Measurements from ENCODE around the gene GNAI2. TPM values are rescaled to one million over a fixed set of nuclear protein-coding genes. Genes with fewer than 3 reads are reported as not detected.
"Not testable (repeated sequence)": the region's sequence is repeated elsewhere in the genome, so short reads cannot be mapped to it uniquely, and the experiment has no call there.

Gene GNAI2
- total RNA-seq, 1 donor from 2014 or later = 118 TPM

- Histone ChIP-seq H3K27me3 (ENCODE audit: low read depth) (peaks cover 14% of the 10 kb centered on the region), H3K4me1 (peaks cover 76% of the 10 kb centered on the region), H3K4me3 (peak overlapping the region; percentile 70), H3K9me3 (replicated peaks) (no peaks in the 10 kb centered on the region), H3K27ac (replicated peaks) (peak overlapping the region; percentile 99), H3K36me3 (no peaks in the 10 kb centered on the region)
- TF ChIP-seq CTCF (IDR thresholded peaks at IDR 0.05; ENCODE audit: borderline replicate concordance) = no peak
- no peak for DNase-seq
- intact Hi-C loops (cut with micrococcal nuclease) = loop anchor here (5.0 to 10.0 kb wide), 2 partner anchors 43 to 75 kb away; partner anchors contain the start of gene GNAT1
Observed at GRCh38 chr3:50269977-50270413, 34.0 kb downstream of the GNAI2 start.

GRCh38 chr3:50270422-50271224 lies 34.6 kb downstream of the GNAI2 start:
- peak overlapping the region; percentile 70 for H3K4me3 ChIP-seq
- intact Hi-C loops (cut with micrococcal nuclease) = loop anchor here (5.0 to 10.0 kb wide), 2 partner anchors 43 to 76 kb away; partner anchors contain the start of gene GNAT1
- no peak for TF ChIP-seq CTCF (IDR thresholded peaks at IDR 0.05; ENCODE audit: borderline replicate concordance)
- H3K9me3 ChIP-seq (replicated peaks) = no peaks in the 10 kb centered on the region
- H3K27ac ChIP-seq (replicated peaks) = peak overlapping the region; percentile 99
- H3K36me3 ChIP-seq = no peaks in the 10 kb centered on the region
- peaks cover 76% of the 10 kb centered on the region for H3K4me1 ChIP-seq
- peaks cover 19% of the 10 kb centered on the region for H3K27me3 ChIP-seq (ENCODE audit: low read depth)
- DNase-seq = no peak

GRCh38 chr3:50271314-50271936 lies 35.4 kb downstream of the GNAI2 start:
- Histone ChIP-seq H3K36me3 (no peaks in the 10 kb centered on the region), H3K9me3 (replicated peaks) (no peaks in the 10 kb centered on the region), H3K4me3 (no peak overlapping the region), H3K4me1 (peaks cover 68% of the 10 kb centered on the region), H3K27me3 (ENCODE audit: low read depth) (peaks cover 28% of the 10 kb centered on the region), H3K27ac (replicated peaks) (no peak overlapping the region)
- intact Hi-C loops (cut with micrococcal nuclease) = loop anchor here (5.0 to 10.0 kb wide), 2 partner anchors 44 to 77 kb away; partner anchors contain the start of gene GNAT1
- no peak for DNase-seq
- no peak for TF ChIP-seq CTCF (IDR thresholded peaks at IDR 0.05; ENCODE audit: borderline replicate concordance)

- H3K9me3 ChIP-seq (replicated peaks); H3K36me3 ChIP-seq; DNase-seq; H3K27ac ChIP-seq (replicated peaks): not testable (repeated sequence)
- Histone ChIP-seq H3K27me3 (ENCODE audit: low read depth) (peaks cover 31% of the 10 kb centered on the region), H3K4me1 (peaks cover 57% of the 10 kb centered on the region), H3K4me3 (peak overlapping the region; percentile 55)
- intact Hi-C loops (cut with micrococcal nuclease) = loop anchor here (5.0 to 10.0 kb wide), 2 partner anchors 45 to 78 kb away; partner anchors contain the start of gene GNAT1
Observed at GRCh38 chr3:50272538-50272910, 36.5 kb downstream of the GNAI2 start.

GRCh38 chr3:50272911-50273688 lies 37.1 kb downstream of the GNAI2 start:
- Histone ChIP-seq H3K27ac (replicated peaks) (peak overlapping the region; percentile 12), H3K4me1 (peaks cover 57% of the 10 kb centered on the region)
- intact Hi-C loops (cut with micrococcal nuclease) = loop anchor here (5.0 to 10.0 kb wide), 2 partner anchors 46 to 78 kb away; partner anchors contain the start of gene GNAT1

More at GRCh38 chr3:50272911-50273688, 37.1 kb downstream of the GNAI2 start:
- peak; percentile 97 for TF ChIP-seq CTCF (IDR thresholded peaks at IDR 0.05; ENCODE audit: borderline replicate concordance)
- H3K4me3 ChIP-seq = peak overlapping the region; percentile 55
- peaks cover 31% of the 10 kb centered on the region for H3K27me3 ChIP-seq (ENCODE audit: low read depth)
- peak; percentile 85 for DNase-seq
- no peaks in the 10 kb centered on the region for H3K9me3 ChIP-seq (replicated peaks)
- no peaks in the 10 kb centered on the region for H3K36me3 ChIP-seq

Measured in left ventricle myocardium inferior (tissue), 1 donor.